ENCODE measurements around the gene GNAQ.

The GNAQ gene

DNA sequence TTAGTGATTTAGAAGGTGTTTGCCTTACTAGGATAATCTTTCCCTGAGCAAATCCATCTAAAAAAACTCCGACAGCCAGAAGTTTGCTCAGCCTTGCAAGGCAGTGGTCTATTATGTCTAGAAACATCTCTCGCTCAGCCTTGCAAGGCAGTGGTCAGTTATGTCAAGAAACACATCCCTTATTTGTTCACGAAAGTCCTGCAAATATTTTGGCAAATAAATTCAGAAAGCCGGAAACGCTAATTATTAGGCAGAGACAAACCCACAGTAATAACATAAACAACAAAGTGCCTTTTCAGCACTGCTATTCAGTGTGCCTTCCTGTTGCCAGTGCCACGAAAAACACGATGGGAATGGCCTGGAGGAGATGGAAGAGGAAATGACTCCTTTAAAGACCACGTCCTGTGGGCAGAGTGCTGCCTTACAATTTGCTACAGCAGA lies 184.5 kb downstream of the GNAQ start:
- TF ChIP-seq, protein P1, sequence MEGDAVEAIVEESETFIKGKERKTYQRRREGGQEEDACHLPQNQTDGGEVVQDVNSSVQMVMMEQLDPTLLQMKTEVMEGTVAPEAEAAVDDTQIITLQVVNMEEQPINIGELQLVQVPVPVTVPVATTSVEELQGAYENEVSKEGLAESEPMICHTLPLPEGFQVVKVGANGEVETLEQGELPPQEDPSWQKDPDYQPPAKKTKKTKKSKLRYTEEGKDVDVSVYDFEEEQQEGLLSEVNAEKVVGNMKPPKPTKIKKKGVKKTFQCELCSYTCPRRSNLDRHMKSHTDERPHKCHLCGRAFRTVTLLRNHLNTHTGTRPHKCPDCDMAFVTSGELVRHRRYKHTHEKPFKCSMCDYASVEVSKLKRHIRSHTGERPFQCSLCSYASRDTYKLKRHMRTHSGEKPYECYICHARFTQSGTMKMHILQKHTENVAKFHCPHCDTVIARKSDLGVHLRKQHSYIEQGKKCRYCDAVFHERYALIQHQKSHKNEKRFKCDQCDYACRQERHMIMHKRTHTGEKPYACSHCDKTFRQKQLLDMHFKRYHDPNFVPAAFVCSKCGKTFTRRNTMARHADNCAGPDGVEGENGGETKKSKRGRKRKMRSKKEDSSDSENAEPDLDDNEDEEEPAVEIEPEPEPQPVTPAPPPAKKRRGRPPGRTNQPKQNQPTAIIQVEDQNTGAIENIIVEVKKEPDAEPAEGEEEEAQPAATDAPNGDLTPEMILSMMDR (IDR thresholded peaks at IDR 0.05; ENCODE audit: low read depth, low read length) = no peak
- H3K4me3 ChIP-seq (replicated peaks in 1 of 2; ENCODE audit: low read depth in 2 of 2, low read length in 2 of 2) = no peak overlapping the region
- peak; percentile 73 to 83 for DNase-seq (ENCODE audit: low read depth in 2 of 2)

DNA sequence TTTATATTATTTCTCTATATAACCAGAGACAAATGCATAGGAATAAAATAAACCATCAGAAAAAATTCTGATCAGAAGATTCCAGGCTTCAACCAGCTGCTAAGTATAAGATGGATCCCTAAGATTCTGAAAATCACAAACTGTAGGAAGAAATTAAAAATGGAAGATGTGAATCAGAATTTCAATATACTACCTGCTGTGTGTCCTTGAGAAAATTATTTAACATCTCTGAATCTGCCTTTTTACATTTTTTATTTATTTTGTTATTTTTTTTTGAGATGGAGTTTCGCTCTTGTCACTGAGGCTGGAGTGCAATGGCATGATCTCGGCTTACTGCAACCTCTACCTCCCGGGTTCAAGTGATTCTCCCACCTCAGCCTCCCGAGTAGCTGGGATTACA lies 187.2 kb downstream of the GNAQ start:
- TF ChIP-seq, protein P1 (IDR thresholded peaks at IDR 0.05; ENCODE audit: low read depth, low read length) = no peak
- DNase-seq (ENCODE audit: low read depth in 2 of 2) = no peak
- no peak overlapping the region for H3K4me3 ChIP-seq (replicated peaks in 1 of 2; ENCODE audit: low read depth in 2 of 2, low read length in 2 of 2)

DNA sequence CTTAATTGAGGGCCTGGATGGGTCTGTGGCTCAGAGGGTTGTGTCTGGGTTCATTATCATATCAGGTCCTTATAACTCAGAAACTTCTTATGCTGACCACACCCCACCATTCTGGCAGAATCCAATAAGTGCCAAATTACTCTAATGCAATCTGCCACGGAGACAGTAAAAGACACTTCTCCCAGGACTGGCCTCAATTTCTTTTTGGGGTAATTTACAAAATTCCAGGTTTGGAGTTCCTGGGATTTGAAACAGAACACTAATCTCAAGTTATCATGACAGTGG lies 187.8 kb downstream of the GNAQ start:
- TF ChIP-seq, protein P1 (IDR thresholded peaks at IDR 0.05; ENCODE audit: low read depth, low read length) = no peak
- no peak for DNase-seq (ENCODE audit: low read depth in 2 of 2)
- H3K4me3 ChIP-seq (replicated peaks in 1 of 2; ENCODE audit: low read depth in 2 of 2, low read length in 2 of 2) = no peak overlapping the region

DNA sequence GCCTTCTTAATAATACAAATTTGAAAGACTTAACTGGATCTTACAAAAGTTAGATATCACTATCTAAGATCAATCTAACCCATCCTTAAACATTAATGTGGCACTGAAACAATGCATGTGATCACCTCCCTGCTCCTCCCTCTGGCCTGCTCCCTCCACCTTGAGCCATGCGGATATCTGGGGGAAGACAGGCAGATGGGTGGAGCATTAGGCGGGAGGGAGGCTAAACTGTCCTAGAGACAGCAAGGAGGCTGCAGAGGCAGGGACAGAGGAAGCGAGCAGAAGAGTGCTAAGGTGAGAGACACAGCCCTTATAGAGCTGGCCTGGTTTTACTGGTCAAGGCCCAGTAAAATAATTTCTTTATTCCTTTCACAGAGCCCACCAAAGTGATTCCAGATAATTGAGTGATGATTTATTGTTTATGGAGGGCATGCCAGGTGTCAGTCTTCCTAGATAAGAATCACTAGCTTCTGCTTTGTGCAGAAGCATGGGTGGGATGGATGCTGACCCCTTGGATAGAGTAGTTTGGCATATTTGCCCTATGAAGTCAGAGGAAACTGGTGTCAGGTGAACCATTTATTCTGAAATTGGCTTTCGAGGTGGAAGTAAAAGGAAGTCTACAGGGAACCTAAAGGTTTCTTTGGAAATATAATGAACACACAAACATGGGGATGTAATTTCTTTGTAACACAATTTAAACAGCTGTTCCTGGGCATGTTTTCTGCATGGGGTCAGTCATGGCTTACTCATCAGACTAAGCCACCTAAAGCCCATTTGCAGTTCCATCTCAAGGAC lies 188.3 kb downstream of the GNAQ start:
- TF ChIP-seq, protein P1 (IDR thresholded peaks at IDR 0.05; ENCODE audit: low read depth, low read length) = no peak
- no peak overlapping the region for H3K4me3 ChIP-seq (replicated peaks in 1 of 2; ENCODE audit: low read depth in 2 of 2, low read length in 2 of 2)
- DNase-seq (ENCODE audit: low read depth in 2 of 2) = no peak

DNA sequence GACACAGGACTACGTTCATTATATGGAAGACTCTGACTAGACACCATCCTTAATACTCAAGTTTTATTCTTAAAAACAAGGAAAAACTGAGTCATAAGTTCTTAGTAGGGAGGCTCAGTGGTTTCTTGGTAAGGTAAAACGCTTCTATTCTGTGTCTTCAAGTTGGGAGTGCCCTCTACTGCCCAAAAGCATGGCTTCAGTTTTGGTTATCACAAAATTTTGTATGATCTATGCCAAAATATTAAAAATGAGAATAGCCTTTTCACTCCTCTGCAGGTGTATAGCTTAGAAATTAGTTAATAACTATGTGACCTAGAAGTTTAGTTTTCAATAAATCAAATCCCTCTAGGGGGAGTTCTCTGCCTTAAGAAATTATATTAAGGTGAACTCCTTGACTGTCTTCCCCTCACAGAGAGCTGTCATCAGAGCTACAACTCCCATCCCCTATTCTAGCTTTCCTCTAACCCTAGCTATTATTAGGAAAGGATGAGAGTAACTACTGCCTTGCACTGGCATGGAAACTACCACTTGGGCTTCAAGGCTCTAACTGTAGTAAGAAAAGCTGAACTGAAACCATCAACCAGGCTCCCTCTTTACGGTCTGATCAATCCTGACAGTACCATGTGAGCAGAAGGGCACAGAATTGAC lies 189.7 kb downstream of the GNAQ start:
- H3K4me3 ChIP-seq (replicated peaks in 1 of 2; ENCODE audit: low read depth in 2 of 2, low read length in 2 of 2) = no peak overlapping the region
- DNase-seq (ENCODE audit: low read depth in 2 of 2) = peak in 1 of 2 donors; percentile 48
- TF ChIP-seq, protein P1 (IDR thresholded peaks at IDR 0.05; ENCODE audit: low read depth, low read length) = peak; percentile 35

DNA sequence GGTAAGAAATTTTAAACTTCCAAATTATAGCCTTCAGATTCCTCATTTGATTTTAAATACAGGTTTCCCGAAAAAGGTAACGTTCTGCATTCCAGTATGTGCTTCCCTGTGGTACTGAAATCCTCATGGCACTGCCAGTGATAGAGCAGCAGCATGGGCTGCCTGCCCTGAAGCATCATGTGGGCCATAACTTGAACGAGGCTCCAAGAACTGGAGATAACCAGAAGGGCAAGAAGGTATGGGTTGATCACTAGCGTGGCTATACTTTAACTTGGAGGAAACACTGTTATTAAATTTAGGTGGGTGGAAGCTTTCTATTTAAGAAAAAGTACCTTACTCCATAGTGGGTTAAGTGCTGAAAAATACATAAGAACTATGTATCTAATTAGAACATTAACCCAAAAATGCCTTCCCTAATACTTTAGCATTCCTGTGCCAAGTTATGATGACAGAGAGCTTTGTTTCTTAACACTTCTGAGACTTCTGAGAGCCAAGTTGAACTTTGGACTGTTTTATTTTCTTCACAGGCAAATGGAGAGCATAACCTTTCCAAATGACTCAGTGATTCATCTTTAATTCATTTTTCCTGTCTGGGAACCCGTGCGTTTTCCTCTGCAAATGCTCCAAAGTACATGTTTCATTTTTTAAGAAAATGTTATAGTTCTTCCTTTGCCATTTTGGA lies 192.0 kb downstream of the GNAQ start:
- H3K4me3 ChIP-seq (replicated peaks in 1 of 2; ENCODE audit: low read depth in 2 of 2, low read length in 2 of 2) = no peak overlapping the region
- peak; percentile 88 for DNase-seq (ENCODE audit: low read depth in 2 of 2)
- TF ChIP-seq, protein P1 (IDR thresholded peaks at IDR 0.05; ENCODE audit: low read depth, low read length) = no peak
